ENCODE results near the gene CTBP2.
"Not testable (repeated sequence)": the region's sequence is repeated elsewhere in the genome, so short reads cannot be mapped to it uniquely, and the experiment has no call there.

Gene CTBP2

DNA sequence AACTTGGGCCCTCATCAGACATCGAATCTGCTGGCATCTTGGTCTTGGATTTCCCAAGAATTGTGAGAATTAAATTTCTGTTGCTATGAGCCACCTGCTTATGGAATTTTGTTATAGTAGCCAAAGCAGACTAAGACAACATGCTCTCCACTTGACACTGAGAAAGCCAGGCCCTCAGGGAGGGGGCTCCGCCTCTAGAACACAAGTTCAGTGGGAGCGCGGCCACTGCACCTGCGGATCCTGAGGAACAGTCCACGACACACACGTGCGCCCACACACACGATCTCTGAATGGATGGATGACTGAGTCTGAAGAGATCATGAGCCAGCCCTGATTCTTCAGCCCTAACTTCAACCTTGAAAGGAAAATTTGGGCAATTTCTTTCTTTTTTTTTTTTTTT lies 73.7 kb downstream of the CTBP2 start:
- no peak overlapping the region for H3K4me3 ChIP-seq (ENCODE audit: low read depth, low read length)
- DNase-seq (ENCODE audit: low read depth, low spot score) = no peak
- TF ChIP-seq, protein P1, sequence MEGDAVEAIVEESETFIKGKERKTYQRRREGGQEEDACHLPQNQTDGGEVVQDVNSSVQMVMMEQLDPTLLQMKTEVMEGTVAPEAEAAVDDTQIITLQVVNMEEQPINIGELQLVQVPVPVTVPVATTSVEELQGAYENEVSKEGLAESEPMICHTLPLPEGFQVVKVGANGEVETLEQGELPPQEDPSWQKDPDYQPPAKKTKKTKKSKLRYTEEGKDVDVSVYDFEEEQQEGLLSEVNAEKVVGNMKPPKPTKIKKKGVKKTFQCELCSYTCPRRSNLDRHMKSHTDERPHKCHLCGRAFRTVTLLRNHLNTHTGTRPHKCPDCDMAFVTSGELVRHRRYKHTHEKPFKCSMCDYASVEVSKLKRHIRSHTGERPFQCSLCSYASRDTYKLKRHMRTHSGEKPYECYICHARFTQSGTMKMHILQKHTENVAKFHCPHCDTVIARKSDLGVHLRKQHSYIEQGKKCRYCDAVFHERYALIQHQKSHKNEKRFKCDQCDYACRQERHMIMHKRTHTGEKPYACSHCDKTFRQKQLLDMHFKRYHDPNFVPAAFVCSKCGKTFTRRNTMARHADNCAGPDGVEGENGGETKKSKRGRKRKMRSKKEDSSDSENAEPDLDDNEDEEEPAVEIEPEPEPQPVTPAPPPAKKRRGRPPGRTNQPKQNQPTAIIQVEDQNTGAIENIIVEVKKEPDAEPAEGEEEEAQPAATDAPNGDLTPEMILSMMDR (IDR thresholded peaks at IDR 0.05; ENCODE audit: low read depth, low read length) = no peak
- in situ Hi-C loops (cut with HindIII; ENCODE audit: low sequenced_read_pairs) = no loop called here

DNA sequence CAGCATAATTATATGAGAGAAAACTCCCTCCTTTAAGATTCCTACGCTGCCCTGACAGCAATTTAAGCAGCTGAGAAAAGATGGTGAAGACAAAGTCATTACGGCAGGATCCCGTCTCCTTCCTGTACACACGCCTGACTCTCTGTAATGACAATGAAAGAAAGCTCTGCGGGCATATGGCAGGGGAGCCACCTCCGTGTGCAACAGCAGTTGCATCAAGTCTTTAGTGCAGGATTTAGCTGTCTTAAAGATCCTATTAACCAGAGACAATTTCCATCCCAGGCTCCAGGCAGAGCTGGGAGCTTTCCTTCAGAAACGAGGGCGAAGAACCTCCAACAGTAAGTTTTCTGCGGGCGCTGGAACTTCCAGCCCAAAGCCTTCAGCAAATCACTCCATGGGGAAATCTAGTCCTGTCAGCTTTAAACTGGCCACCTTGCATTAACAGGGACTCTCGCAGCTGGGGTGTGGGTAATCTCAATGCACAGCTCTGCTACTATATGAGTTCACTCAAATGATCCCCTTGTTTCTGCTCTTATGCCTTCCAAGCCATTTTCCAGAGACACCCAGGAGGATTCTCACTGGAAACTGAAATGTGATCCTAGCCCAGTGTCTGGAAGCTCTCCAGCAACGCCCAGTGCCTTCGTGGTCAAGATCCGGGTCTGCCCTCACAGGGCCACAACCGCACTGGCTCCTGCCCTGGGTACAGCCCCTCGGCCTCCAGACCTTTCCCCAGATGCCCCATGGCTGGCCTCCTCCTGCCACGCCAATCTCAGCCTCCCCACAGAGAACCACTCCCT lies 74.9 kb downstream of the CTBP2 start:
- in situ Hi-C loops (cut with HindIII; ENCODE audit: low sequenced_read_pairs) = no loop called here
- TF ChIP-seq, protein P1 (IDR thresholded peaks at IDR 0.05; ENCODE audit: low read depth, low read length) = no peak
- H3K4me3 ChIP-seq (ENCODE audit: low read depth, low read length) = no peak overlapping the region
- peak; percentile 58 for DNase-seq (ENCODE audit: low read depth, low spot score)

- TF ChIP-seq, protein P1 (IDR thresholded peaks at IDR 0.05; ENCODE audit: low read depth, low read length) = no peak
- in situ Hi-C loops (cut with HindIII; ENCODE audit: low sequenced_read_pairs) = no loop called here
- peak; percentile 73 for DNase-seq (ENCODE audit: low read depth, low spot score)
- no peak overlapping the region for H3K4me3 ChIP-seq (ENCODE audit: low read depth, low read length)
These were observed 75.6 kb downstream of the CTBP2 start for GRCh38 chr10:125084614-125085257.

DNA sequence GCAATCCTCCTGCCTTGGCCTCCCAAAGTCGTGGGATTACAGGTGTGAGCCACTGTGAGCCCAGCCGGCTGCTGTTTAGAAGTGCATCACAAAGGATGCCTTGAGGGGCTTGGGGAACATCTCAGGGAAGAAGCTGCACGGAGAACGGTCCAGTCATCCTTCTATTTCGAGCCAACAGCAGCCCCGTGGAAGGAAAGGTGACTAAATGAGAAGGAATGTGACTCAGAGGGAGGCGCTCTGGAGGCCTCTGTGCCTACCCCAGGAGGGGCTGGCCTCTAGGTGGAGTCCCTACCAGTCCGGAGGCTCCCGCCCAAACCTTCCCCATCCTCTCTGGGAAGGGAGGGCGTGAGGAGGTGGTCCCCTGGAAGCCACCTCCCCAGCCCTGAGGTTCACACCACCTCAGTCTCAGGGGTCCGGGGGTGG lies 76.2 kb downstream of the CTBP2 start:
- TF ChIP-seq, protein P1 (IDR thresholded peaks at IDR 0.05; ENCODE audit: low read depth, low read length) = peak; percentile 49
- no peak overlapping the region for H3K4me3 ChIP-seq (ENCODE audit: low read depth, low read length)
- in situ Hi-C loops (cut with HindIII; ENCODE audit: low sequenced_read_pairs) = no loop called here
- peak; percentile 94 for DNase-seq (ENCODE audit: low read depth, low spot score)

- peak; percentile 80 for DNase-seq (ENCODE audit: low read depth, low spot score)
- in situ Hi-C loops (cut with HindIII; ENCODE audit: low sequenced_read_pairs) = no loop called here
- no peak overlapping the region for H3K4me3 ChIP-seq (ENCODE audit: low read depth, low read length)
- TF ChIP-seq, protein P1 (IDR thresholded peaks at IDR 0.05; ENCODE audit: low read depth, low read length) = no peak
These were observed 76.8 kb downstream of the CTBP2 start for GRCh38 chr10:125083576-125083920.

DNA sequence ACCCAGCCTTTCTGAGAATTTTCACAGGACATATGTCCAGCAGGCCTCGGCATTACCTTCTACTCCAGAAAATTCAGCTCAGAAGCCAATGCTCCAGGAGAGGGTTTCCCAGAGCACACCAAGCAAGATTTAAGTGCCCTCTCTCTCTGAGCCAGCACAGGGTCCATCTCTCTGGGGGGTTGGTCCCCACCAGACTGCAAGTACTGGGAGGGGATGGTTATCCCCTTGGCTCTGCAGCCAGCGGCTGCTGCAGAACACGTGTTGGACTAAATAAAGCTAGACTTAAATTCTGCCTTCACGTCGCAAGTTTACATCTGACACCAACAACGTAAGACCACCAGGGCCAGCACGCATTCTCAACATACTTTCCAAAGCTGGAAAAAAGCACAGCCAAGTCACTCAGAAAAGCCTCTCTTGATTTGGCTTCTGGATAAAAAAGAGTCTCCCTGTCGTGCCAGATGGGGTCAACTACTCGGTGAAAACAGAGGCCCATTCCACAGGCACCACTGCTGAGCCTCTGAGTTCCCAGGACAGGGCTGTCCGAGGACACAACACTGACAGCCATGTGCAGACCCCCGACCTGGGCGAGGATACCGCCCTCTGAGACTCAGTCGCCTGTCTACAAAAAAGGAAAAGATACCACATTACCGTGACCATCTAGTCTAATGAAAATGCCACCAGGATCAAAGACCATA lies 77.3 kb downstream of the CTBP2 start:
- TF ChIP-seq, protein P1 (IDR thresholded peaks at IDR 0.05; ENCODE audit: low read depth, low read length) = no peak
- no peak for DNase-seq (ENCODE audit: low read depth, low spot score)
- no peak overlapping the region for H3K4me3 ChIP-seq (ENCODE audit: low read depth, low read length)
- in situ Hi-C loops (cut with HindIII; ENCODE audit: low sequenced_read_pairs) = no loop called here

- in situ Hi-C loops (cut with HindIII; ENCODE audit: low sequenced_read_pairs); DNase-seq (ENCODE audit: low read depth, low spot score); H3K4me3 ChIP-seq (ENCODE audit: low read depth, low read length): not testable (repeated sequence)
These were observed 77.9 kb downstream of the CTBP2 start for GRCh38 chr10:125082471-125082870.
